H1 (cell line): ENCODE data around the gene DAW1. TPM values are rescaled to one million over a fixed set of nuclear protein-coding genes. Genes with fewer than 3 reads are reported as not detected.

ENCODE experiments used
- BACH1 ChIP-seq: IDR thresholded peaks from 2 replicates; pipeline ENCODE4 v1.6.1; 2012; ENCODE audit warnings: low read length, improper control_type of control experiment
- CTBP2 ChIP-seq: IDR thresholded peaks from 2 replicates; pipeline ENCODE4 v1.7.0; 2011; ENCODE audit warnings: borderline replicate concordance, mild to moderate bottlenecking, moderate library complexity, mixed read lengths, low read length; ENCODE audit not compliant: insufficient read depth, insufficient read length
- EGR1 ChIP-seq: IDR thresholded peaks from 2 replicates; pipeline ENCODE4 v1.6.1; 2011; ENCODE audit warnings: low read depth, low read length, borderline replicate concordance
- EZH2 ChIP-seq: fragments of 200-600 bp; sonication (generic); IDR thresholded peaks from 2 replicates; pipeline ENCODE4 v1.7.1; 2012; ENCODE audit warnings: low read depth, mild to moderate bottlenecking, moderate library complexity, low read length, inconsistent platforms; ENCODE audit not compliant: severe bottlenecking
- JUN ChIP-seq: IDR thresholded peaks from 2 replicates; pipeline ENCODE4 v1.6.1; 2011; ENCODE audit warnings: low read depth, mild to moderate bottlenecking, improper control_type of control experiment, low read length
- KDM1A ChIP-seq: fragments of 200-600, 300-600 bp; sonication (generic); IDR thresholded peaks from 2 replicates; pipeline ENCODE4 v1.7.1; 2016; ENCODE audit warnings: mild to moderate bottlenecking, low read length, borderline replicate concordance
- NANOG ChIP-seq: IDR thresholded peaks from 2 replicates; pipeline ENCODE4 v1.6.1; 2011; ENCODE audit warnings: low read length, low read depth, mild to moderate bottlenecking, inconsistent platforms; ENCODE audit not compliant: insufficient read depth, poor library complexity, severe bottlenecking
- RBBP5 ChIP-seq: IDR thresholded peaks from 2 replicates; pipeline ENCODE4 v1.7.1; 2012; ENCODE audit warnings: low read depth, mild to moderate bottlenecking, inconsistent platforms, low read length, moderate library complexity, borderline replicate concordance
- SIN3A ChIP-seq, 2 experiments: IDR thresholded peaks in 1 of 2; conservative IDR thresholded peaks in 1 of 2; 2 replicates each; pipeline ENCODE4 v1.6.1; 2011 to 2012; ENCODE audit warnings: low read length in 2 of 2, improper control_type of control experiment in 1 of 2, low read depth in 1 of 2, mild to moderate bottlenecking in 1 of 2
- polyA plus RNA-seq, 7 experiments: library from polyadenylated mRNA; depleted of rRNA in 3 of 7; stranded (reverse) in 5 of 7; unstranded in 2 of 7; fragments of >200 nt in 5 of 7; fragments of 200-250 nt in 2 of 7; gene quantifications; 1 replicate in 5 of 7; 2 replicates in 1 of 7; 4 replicates in 1 of 7; pipeline versions ENCODE4 v1.2.1 to v1.2.3, GENCODE V29; 2011 to 2013; ENCODE audit warnings: missing spikeins in 2 of 7, mixed read lengths in 2 of 7
- total RNA-seq: library from RNA; stranded (reverse); fragmentation: NEBNext Ultra II Directional; extraction: Animal tissue kit (Norgen Biotek cat#: 25700); gene quantifications from 2 replicates; pipeline ENCODE4 v1.2.1, GENCODE V29; 2021

The DAW1 gene
- total and polyA plus RNA-seq, 2 of the 8 experiments (the other 6 are each of a cell fraction or from before 2014, with no cell fraction given), result 0.44 to 1.4 TPM

GRCh38 chr2:227871375-227871791 lies at the start of gene DAW1 (continued):
- TF ChIP-seq SIN3A (conservative IDR thresholded peaks at IDR 0.05 in 1 of 2, IDR thresholded peaks at IDR 0.05 in 1 of 2; ENCODE audit: low read depth in 1 of 2, low read length in 2 of 2), result peak in 1 of 2 experiments; percentile 61; a peak in 1 of 4 replicates
- TF ChIP-seq KDM1A, result no peak
- no peak for TF ChIP-seq NANOG
- no peak for TF ChIP-seq JUN
- TF ChIP-seq EZH2, result no peak
- TF ChIP-seq RBBP5, result no peak
- no peak for TF ChIP-seq CTBP2
- no peak for TF ChIP-seq BACH1
- no peak for TF ChIP-seq EGR1
